A549 (cell line): ENCODE results near the gene LILRA2. TPM values are rescaled to one million over a fixed set of nuclear protein-coding genes. Genes with fewer than 3 reads are reported as not detected.

Experiments
- ATAC-seq, 2 experiments: fragments of 200-7000 bp in 1 of 2; fragments of >200 bp in 1 of 2; cut with Nextera tagmentation in 1 of 2; cut with Tn5 transposase in 1 of 2; 3 replicates each; pipeline versions ENCODE4 v1.8.0 to v1.9.1; 2018 to 2020; ENCODE audit warnings: mild to moderate bottlenecking in 1 of 2, moderate library complexity in 1 of 2
- CTCF ChIA-PET: fragments of 300-600 bp; sonication (Branson Sonifier 250); formaldehyde crosslinking; extraction: SDS; loops from one replicate; lab custom pipeline; 2021; ENCODE audit warnings: antibody characterized with exemption, inconsistent platforms; lab: Yijun Ruan, JAX
- POLR2A ChIA-PET: fragments of 350-600 bp; formaldehyde crosslinking; extraction: SDS; loops from one replicate; lab custom pipeline; 2021; ENCODE audit warnings: antibody characterized with exemption, inconsistent platforms; lab: Yijun Ruan, JAX
- DNase-seq, 2 experiments: peaks; one replicate each; pipeline versions ENCODE4 v3.0.0 to v3.0.0-alpha.2; 2011 to 2016; ENCODE audit warnings: low read depth in 1 of 2, low spot score in 1 of 2
- FAIRE-seq: peaks from 2 replicates; lab custom pipeline; 2011; peaks lifted over from hg19 to GRCh38; lab: Jason Lieb, UNC
- H3K27ac ChIP-seq, 2 experiments: fragments of >200 bp; sonication (Bioruptor Twin); formaldehyde crosslinking; 3 replicates each; pipeline ENCODE4 v1.5.1; 2016 to 2017
- H3K4me1 ChIP-seq: fragments of >200 bp; sonication (Bioruptor Twin); formaldehyde crosslinking; 3 replicates; pipeline ENCODE4 v1.6.1; 2016
- H3K4me2 ChIP-seq: fragments of >200 bp; sonication (Bioruptor Twin); formaldehyde crosslinking; 3 replicates; pipeline ENCODE4 v1.6.1; 2016
- H3K4me3 ChIP-seq: fragments of >200 bp; sonication (Bioruptor Twin); formaldehyde crosslinking; 3 replicates; pipeline ENCODE4 v1.5.1; 2016
- H3K9me3 ChIP-seq: fragments of >200 bp; sonication (Bioruptor Twin); formaldehyde crosslinking; 3 replicates; pipeline ENCODE4 v1.6.1; 2016
- BCL3 ChIP-seq: fragments of >200 bp; sonication (Bioruptor Twin); formaldehyde crosslinking; IDR thresholded peaks from 3 replicates; pipeline ENCODE4 v1.6.1; 2016
- CBX2 ChIP-seq: fragments of 200-600 bp; sonication (generic); IDR thresholded peaks from 2 replicates; pipeline ENCODE4 v1.6.1; 2016; ENCODE audit warnings: low read depth, mild to moderate bottlenecking, borderline replicate concordance
- EHMT2 ChIP-seq: fragments of 200-600 bp; sonication (generic); IDR thresholded peaks from 2 replicates; pipeline ENCODE4 v1.6.1; 2016; ENCODE audit warnings: antibody characterized with exemption, low read depth, mild to moderate bottlenecking, moderate library complexity
- ELK1 ChIP-seq: fragments of 150-350 bp; IDR thresholded peaks from 2 replicates; pipeline ENCODE4 v1.6.1; 2014; ENCODE audit warnings: low read depth, mild to moderate bottlenecking, low read length
- EP300 ChIP-seq, 2 experiments: fragments of >200 bp; sonication (Bioruptor Twin); formaldehyde crosslinking; IDR thresholded peaks; 2 replicates in 1 of 2; 3 replicates in 1 of 2; pipeline ENCODE4 v1.6.1; 2016 to 2017
- HDAC2 ChIP-seq: fragments of 200-600 bp; sonication (generic); IDR thresholded peaks from 2 replicates; pipeline ENCODE4 v1.6.1; 2016
- HES2 ChIP-seq: fragments of >200 bp; sonication (Bioruptor Twin); formaldehyde crosslinking; IDR thresholded peaks from 2 replicates; pipeline ENCODE4 v1.6.1; 2016
- HEYL ChIP-seq: fragments of 250-450 bp; sonication (Bioruptor Pico); IDR thresholded peaks from 2 replicates; pipeline ENCODE4 v1.8.0; 2021; ENCODE audit warnings: mild to moderate bottlenecking, moderate library complexity
- JUN ChIP-seq, 2 experiments: fragments of >200 bp; sonication (Bioruptor Twin); formaldehyde crosslinking; IDR thresholded peaks; 2 replicates in 1 of 2; 3 replicates in 1 of 2; pipeline ENCODE4 v1.6.1; 2016 to 2017
- JUNB ChIP-seq: fragments of >200 bp; sonication (Bioruptor Twin); formaldehyde crosslinking; IDR thresholded peaks from 2 replicates; pipeline ENCODE4 v1.6.1; 2016
- MAFK ChIP-seq: fragments of 450-650 bp; IDR thresholded peaks from 2 replicates; pipeline ENCODE4 v1.6.1; 2014; ENCODE audit not compliant: partially characterized antibody
- MAX ChIP-seq: IDR thresholded peaks from 2 replicates; pipeline ENCODE4 v1.6.1; 2012
- NR3C1 ChIP-seq: fragments of >200 bp; sonication (Bioruptor Twin); formaldehyde crosslinking; IDR thresholded peaks from 3 replicates; pipeline ENCODE4 v1.6.1; 2017
- PBX3 ChIP-seq: IDR thresholded peaks from 2 replicates; pipeline ENCODE4 v1.6.1; 2012
- PHF8 ChIP-seq: fragments of 200-600 bp; sonication (generic); IDR thresholded peaks from 2 replicates; pipeline ENCODE4 v1.6.1; 2016; ENCODE audit warnings: low read depth, mild to moderate bottlenecking, antibody characterized with exemption, moderate library complexity, borderline replicate concordance
- RAD21 ChIP-seq, 2 experiments: fragments of >200 bp in 1 of 2; sonication (Bioruptor Twin) in 1 of 2; formaldehyde crosslinking in 1 of 2; IDR thresholded peaks in 1 of 2; conservative IDR thresholded peaks in 1 of 2; 2 replicates in 1 of 2; 3 replicates in 1 of 2; pipeline ENCODE4 v1.6.1; 2012 to 2018; ENCODE audit warnings: inconsistent platforms in 1 of 2
- TFCP2L1 ChIP-seq: fragments of 250-450 bp; sonication (Bioruptor Pico); IDR thresholded peaks from 2 replicates; pipeline ENCODE4 v1.5.0; 2021; ENCODE audit warnings: mild to moderate bottlenecking
- ZNF302 ChIP-seq: fragments of 250-450 bp; sonication (Bioruptor Pico); IDR thresholded peaks from 2 replicates; pipeline ENCODE4 v1.9.0; 2021; ENCODE audit warnings: inconsistent platforms, mild to moderate bottlenecking, moderate library complexity
- WGBS: methylation state at CpG from one replicate; pipeline ENCODE4 v1.1.6; 2017; ENCODE audit errors: missing lambda C conversion rate; 5-methylcytosine and 5-hydroxymethylcytosine counted together
- polyA plus RNA-seq, 4 experiments: library from polyadenylated mRNA; depleted of rRNA in 3 of 4; stranded (reverse); fragments of >200 nt; fragmentation: RNase III in 1 of 4; extraction: RNeasy Plus Mini Kit Qiagen cat#74134 plus additional on column Dnase treatment in 1 of 4; gene quantifications; 2 replicates in 3 of 4; 3 replicates in 1 of 4; pipeline ENCODE4 v1.2.3, GENCODE V29; 2011 to 2017

The LILRA2 gene
- polyA plus RNA-seq, 2 of the 4 experiments (the other 2 are of a cell fraction), result not detected

GRCh38 chr19:54614726-54615125 is 41.1 kb downstream of the LILRA2 start:
- FAIRE-seq (no peak), ATAC-seq (no peak), DNase-seq (no peak)
- TF ChIP-seq HES2, result no peak
- TF ChIP-seq JUNB, result no peak
- TF ChIP-seq ELK1, result no peak
- no peak for TF ChIP-seq BCL3
- TF ChIP-seq CBX2, result no peak
- no peak for TF ChIP-seq MAX
- no peak for TF ChIP-seq TFCP2L1
- TF ChIP-seq NR3C1, result no peak
- TF ChIP-seq ZNF302, result no peak
- TF ChIP-seq MAFK, result no peak
- TF ChIP-seq EHMT2, result no peak
- H3K4me1 ChIP-seq, result no peaks in the 10 kb centered on the region
- H3K4me2 ChIP-seq, result no peak overlapping the region
- no peak overlapping the region for H3K27ac ChIP-seq
- WGBS, result 15% methylated on average over 1 of the region's 1 CpG
- POLR2A ChIA-PET, result no interaction called here
- H3K9me3 ChIP-seq, result 0 out of 3 replicates have a peak, but pooled peaks cover 3% of the 10 kb centered on the region
- no peak overlapping the region for H3K4me3 ChIP-seq
- CTCF ChIA-PET, result interaction anchor here (1.4 kb wide), 1 partner anchor 38 kb away, joined by 4 read pairs; no protein-coding TSS in a partner anchor

GRCh38 chr19:54616057-54616456 is 42.5 kb downstream of the LILRA2 start:
- Histone ChIP-seq H3K4me1 (no peaks in the 10 kb centered on the region), H3K9me3 (no peaks in the 10 kb centered on the region), H3K27ac (no peak overlapping the region), H3K4me2 (no peak overlapping the region), H3K4me3 (no peak overlapping the region)
- peak; percentile 73 for FAIRE-seq
- POLR2A ChIA-PET, result no interaction called here
- DNase-seq, result no peak
- CTCF ChIA-PET, result no interaction called here
- ATAC-seq, result no peak
- WGBS, result 12% methylated on average over 3 of the region's 3 CpGs
- no peak for TF ChIP-seq PHF8
- TF ChIP-seq JUN (IDR thresholded peaks at IDR 0.05), result no peak
- TF ChIP-seq RAD21 (conservative IDR thresholded peaks at IDR 0.05 in 1 of 2, IDR thresholded peaks at IDR 0.05 in 1 of 2), result no peak
- TF ChIP-seq NR3C1, result no peak

- FAIRE-seq (no peak), DNase-seq (no peak), ATAC-seq (no peak)
- POLR2A ChIA-PET, result interaction anchor here (0.6 kb wide), 1 partner anchor 298 kb away, joined by 5 read pairs; no protein-coding TSS in a partner anchor
- no peak overlapping the region for H3K4me3 ChIP-seq
- TF ChIP-seq PBX3 (no peak), EP300 (IDR thresholded peaks at IDR 0.05) (no peak), HEYL (no peak), PHF8 (no peak), HDAC2 (no peak)
- TF ChIP-seq, all 56 proteins: peak for 0
- CTCF ChIA-PET, result interaction anchor here (0.8 kb wide), 1 partner anchor 11 kb away, joined by 3 read pairs; no protein-coding TSS in a partner anchor
- Histone ChIP-seq H3K27ac (no peak overlapping the region), H3K4me2 (no peak overlapping the region), H3K4me1 (no peaks in the 10 kb centered on the region), H3K9me3 (no peaks in the 10 kb centered on the region)
- WGBS, result 11% methylated on average over 5 of the region's 5 CpGs
Observed at GRCh38 chr19:54616821-54617560, 43.4 kb downstream of the LILRA2 start.
